ENCODE measurements around the gene DNAJC3. TPM values are rescaled to one million over a fixed set of nuclear protein-coding genes. Genes with fewer than 3 reads are reported as not detected.

Gene DNAJC3
- total RNA-seq, 1 donor from 2014 or later = 56.7 TPM

DNA sequence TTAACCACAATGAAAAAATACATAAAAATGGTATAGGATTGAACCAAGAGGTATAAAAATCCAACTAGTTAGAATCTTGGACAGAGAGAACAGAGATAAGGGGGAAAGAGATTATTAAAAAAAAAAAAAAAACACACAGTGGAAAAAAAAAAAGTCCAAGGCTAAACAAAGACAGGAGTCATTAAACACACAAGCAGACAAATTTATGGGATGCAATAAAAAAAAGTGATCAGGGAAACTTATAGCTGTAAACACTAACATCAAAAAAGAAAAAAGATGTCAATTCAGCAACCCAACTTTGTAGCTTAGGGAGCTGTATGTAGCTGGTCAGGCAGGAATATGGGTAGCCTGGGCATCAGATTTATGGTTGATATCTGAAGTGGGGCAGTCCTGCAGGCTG, 129.0 kb downstream of the DNAJC3 start:
- H3K4me1 ChIP-seq = no peaks in the 10 kb centered on the region
- TF ChIP-seq, protein P1, sequence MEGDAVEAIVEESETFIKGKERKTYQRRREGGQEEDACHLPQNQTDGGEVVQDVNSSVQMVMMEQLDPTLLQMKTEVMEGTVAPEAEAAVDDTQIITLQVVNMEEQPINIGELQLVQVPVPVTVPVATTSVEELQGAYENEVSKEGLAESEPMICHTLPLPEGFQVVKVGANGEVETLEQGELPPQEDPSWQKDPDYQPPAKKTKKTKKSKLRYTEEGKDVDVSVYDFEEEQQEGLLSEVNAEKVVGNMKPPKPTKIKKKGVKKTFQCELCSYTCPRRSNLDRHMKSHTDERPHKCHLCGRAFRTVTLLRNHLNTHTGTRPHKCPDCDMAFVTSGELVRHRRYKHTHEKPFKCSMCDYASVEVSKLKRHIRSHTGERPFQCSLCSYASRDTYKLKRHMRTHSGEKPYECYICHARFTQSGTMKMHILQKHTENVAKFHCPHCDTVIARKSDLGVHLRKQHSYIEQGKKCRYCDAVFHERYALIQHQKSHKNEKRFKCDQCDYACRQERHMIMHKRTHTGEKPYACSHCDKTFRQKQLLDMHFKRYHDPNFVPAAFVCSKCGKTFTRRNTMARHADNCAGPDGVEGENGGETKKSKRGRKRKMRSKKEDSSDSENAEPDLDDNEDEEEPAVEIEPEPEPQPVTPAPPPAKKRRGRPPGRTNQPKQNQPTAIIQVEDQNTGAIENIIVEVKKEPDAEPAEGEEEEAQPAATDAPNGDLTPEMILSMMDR (IDR thresholded peaks at IDR 0.05) = no peak
- H3K9me3 ChIP-seq = peaks cover 22% of the 10 kb centered on the region
- intact Hi-C loops (cut with DNase I) = no loop called here
- no peak overlapping the region for H3K4me3 ChIP-seq
- DNase-seq = no peak
- ATAC-seq = no peak
- H3K27ac ChIP-seq = no peak overlapping the region
- H3K27me3 ChIP-seq (ENCODE audit: low read depth) = no peaks in the 10 kb centered on the region
- H3K36me3 ChIP-seq = no peaks in the 10 kb centered on the region

DNA sequence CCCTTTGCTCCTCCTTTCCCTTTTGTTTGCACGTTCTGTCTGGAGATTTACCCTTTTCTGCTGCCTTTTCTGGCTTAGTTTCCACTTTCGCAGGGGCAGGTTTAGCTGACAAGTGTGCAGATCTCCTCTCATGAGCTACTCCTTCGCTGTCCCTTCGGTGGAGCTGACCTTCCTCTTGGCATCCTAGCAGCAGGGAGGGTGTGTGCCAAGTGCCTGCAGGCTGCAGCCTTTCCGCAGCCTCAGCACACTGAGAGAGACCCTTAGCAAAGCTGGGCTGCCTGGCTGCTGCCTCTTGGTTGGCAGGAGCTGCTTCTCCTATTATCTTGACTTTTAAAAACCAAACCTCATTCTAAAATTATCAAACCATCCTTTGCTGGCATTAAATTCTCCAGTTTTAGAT, 132.5 kb downstream of the DNAJC3 start:
- no peak for DNase-seq

DNA sequence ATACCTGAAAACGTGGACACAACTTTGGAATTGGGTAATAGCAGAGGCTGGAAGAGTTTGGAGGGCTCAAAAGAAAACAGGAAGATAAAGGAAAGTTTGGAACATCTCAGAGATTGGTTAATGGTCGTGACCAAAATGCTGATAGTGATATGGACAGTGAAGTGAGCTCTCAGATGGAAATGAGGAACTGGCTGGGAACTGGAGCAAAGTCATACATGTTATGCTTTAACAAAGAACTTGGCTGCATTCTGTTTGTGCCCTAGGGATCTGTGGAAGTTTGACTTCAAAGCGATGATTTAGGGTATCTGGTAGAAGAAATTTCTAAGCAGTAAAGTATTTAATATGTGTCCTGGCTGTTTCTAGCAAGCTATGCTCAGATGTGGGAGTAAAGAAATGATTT, 136.2 kb downstream of the DNAJC3 start:
- H3K27me3 ChIP-seq (ENCODE audit: low read depth) = no peaks in the 10 kb centered on the region
- TF ChIP-seq, protein P1 (IDR thresholded peaks at IDR 0.05) = no peak
- no peak overlapping the region for H3K27ac ChIP-seq
- peaks cover 11% of the 10 kb centered on the region for H3K9me3 ChIP-seq
- DNase-seq (no peak), ATAC-seq (no peak)
- H3K4me3 ChIP-seq = no peak overlapping the region
- no peaks in the 10 kb centered on the region for H3K36me3 ChIP-seq
- intact Hi-C loops (cut with DNase I) = no loop called here
- no peaks in the 10 kb centered on the region for H3K4me1 ChIP-seq

More for the DNA sequence above, 132.5 kb downstream of the DNAJC3 start:
- ATAC-seq = no peak
- TF ChIP-seq, protein P1 (IDR thresholded peaks at IDR 0.05) = no peak
- Histone ChIP-seq H3K36me3 (no peaks in the 10 kb centered on the region), H3K27me3 (ENCODE audit: low read depth) (no peaks in the 10 kb centered on the region), H3K4me1 (no peaks in the 10 kb centered on the region), H3K27ac (no peak overlapping the region), H3K4me3 (no peak overlapping the region), H3K9me3 (peaks cover 18% of the 10 kb centered on the region)
- intact Hi-C loops (cut with DNase I) = no loop called here

DNA sequence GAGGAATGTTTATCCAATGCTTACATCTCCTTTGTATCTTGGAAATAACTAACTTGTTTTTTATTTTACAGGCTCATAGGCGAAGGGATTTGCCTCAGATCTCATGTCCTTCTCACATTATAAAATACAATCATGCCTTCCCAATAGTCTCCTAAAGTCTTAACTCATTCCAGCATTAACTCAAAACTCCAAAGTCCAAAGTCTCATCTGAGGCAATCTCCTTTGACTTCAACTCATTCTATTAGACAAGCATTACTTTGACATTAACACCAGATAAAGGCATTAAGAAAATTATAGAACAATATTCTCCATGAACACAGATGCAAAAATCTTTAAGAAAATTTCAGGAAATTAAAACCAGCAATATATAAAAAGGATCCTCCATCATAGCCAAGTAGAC, 137.6 kb downstream of the DNAJC3 start:
- no peak overlapping the region for H3K27ac ChIP-seq
- no peaks in the 10 kb centered on the region for H3K4me1 ChIP-seq
- peaks cover 6% of the 10 kb centered on the region for H3K9me3 ChIP-seq
- ATAC-seq (no peak), DNase-seq (no peak)
- no peaks in the 10 kb centered on the region for H3K27me3 ChIP-seq (ENCODE audit: low read depth)
- TF ChIP-seq, protein P1 (IDR thresholded peaks at IDR 0.05) = no peak
- no peaks in the 10 kb centered on the region for H3K36me3 ChIP-seq
- intact Hi-C loops (cut with DNase I) = no loop called here
- H3K4me3 ChIP-seq = no peak overlapping the region

DNA sequence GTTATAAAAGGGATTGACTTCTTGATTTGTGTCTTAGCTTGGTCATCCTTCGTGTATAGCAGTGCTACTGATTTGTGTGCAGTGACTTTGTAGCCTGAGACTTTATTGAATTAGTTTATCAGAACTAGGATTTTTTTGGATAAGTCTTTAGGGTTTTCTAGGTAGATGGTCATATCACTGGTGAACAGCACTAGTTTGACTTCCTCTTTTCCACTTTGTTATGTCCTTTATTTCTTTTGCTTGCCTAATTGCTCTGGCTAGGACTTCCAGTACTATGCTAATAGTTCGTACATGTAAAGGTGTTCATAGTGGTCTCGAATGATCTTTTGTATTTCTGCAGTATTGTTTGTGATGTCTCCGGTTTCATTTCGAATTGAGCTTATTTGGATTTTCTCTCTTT, 145.4 kb downstream of the DNAJC3 start:
- Histone ChIP-seq H3K36me3 (peaks cover 6% of the 10 kb centered on the region), H3K27ac (no peak overlapping the region), H3K4me1 (no peaks in the 10 kb centered on the region), H3K9me3 (no peaks in the 10 kb centered on the region), H3K4me3 (no peak overlapping the region), H3K27me3 (ENCODE audit: low read depth) (no peaks in the 10 kb centered on the region)
- TF ChIP-seq, protein P1 (IDR thresholded peaks at IDR 0.05) = no peak
- intact Hi-C loops (cut with DNase I) = no loop called here
- ATAC-seq = no peak
- DNase-seq = no peak

DNA sequence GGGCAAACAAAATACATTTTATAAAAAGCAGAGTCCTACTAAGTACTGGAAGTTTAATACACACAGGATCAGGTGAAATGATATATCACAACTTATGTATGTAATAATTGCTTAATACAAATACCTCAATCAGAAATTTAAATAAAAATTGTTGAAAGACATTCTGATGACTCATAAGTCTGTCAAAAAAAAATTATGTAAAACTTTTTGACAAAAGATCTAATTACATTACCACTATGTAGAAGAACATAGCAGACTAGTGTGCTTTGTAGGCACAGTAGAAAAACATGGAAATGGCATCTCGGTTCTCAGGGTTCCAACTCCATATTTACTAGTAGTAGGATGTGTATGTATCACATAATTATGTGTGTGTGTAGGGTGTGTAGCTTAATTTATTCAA, 156.2 kb downstream of the DNAJC3 start:
- Histone ChIP-seq H3K4me3 (no peak overlapping the region), H3K27ac (no peak overlapping the region), H3K36me3 (no peaks in the 10 kb centered on the region), H3K27me3 (ENCODE audit: low read depth) (no peaks in the 10 kb centered on the region), H3K9me3 (no peaks in the 10 kb centered on the region), H3K4me1 (peaks cover 5% of the 10 kb centered on the region)
- intact Hi-C loops (cut with DNase I) = loop anchor here (10.0 kb wide), 1 partner anchor 208 kb away; no protein-coding TSS in a partner anchor
- no peak for DNase-seq
- ATAC-seq = no peak
- TF ChIP-seq, protein P1 (IDR thresholded peaks at IDR 0.05) = no peak

All from lower lobe of right lung (tissue), 2 donors.